OCI-LY3 (cell line): Measurements from ENCODE around the gene FHOD1.

Source experiments
- H2AFZ ChIP-seq: fragments of 200-600, 300-600 bp; shearing (Covaris generic); 2 replicates; pipeline ENCODE4 v1.6.0; 2014; ENCODE audit warnings: antibody characterized with exemption, low read depth, low read length
- H3K27ac ChIP-seq: fragments of 200-600, 300-600 bp; sonication (generic); 2 replicates; pipeline ENCODE4 v1.5.1; 2014; ENCODE audit warnings: mild to moderate bottlenecking, low read length, moderate library complexity, mixed read lengths
- H3K27me3 ChIP-seq: fragments of 200-600, 300-600 bp; sonication (generic); 2 replicates; pipeline ENCODE4 v1.6.1; 2014; ENCODE audit warnings: low read depth, low read length, mixed read lengths
- H3K36me3 ChIP-seq: fragments of 200-600, 300-600 bp; sonication (generic); replicated peaks from 2 replicates; pipeline ENCODE3; 2014; ENCODE audit warnings: low read depth, low read length, mixed read lengths
- H3K4me1 ChIP-seq: fragments of 300-600, 200-600 bp; sonication (generic); 2 replicates; pipeline ENCODE4 v1.6.1; 2014; ENCODE audit warnings: low read length, mixed read lengths
- H3K4me2 ChIP-seq: fragments of 200-600, 300-600 bp; sonication (generic); 2 replicates; pipeline ENCODE4 v1.6.1; 2014; ENCODE audit warnings: low read length, mixed read lengths
- H3K4me3 ChIP-seq: fragments of 300-600, 200-600 bp; sonication (generic); 2 replicates; pipeline ENCODE4 v1.5.1; 2014; ENCODE audit warnings: antibody characterized with exemption, mild to moderate bottlenecking, low read length, moderate library complexity
- H3K79me2 ChIP-seq: fragments of 300-600, 200-600 bp; shearing (Covaris generic); 2 replicates; pipeline ENCODE4 v1.6.1; 2014; ENCODE audit warnings: mild to moderate bottlenecking, low read length, mixed read lengths
- H3K9ac ChIP-seq: fragments of 300-600, 200-600 bp; shearing (Covaris generic); 2 replicates; pipeline ENCODE4 v1.6.0; 2014; ENCODE audit warnings: mild to moderate bottlenecking, low read length, moderate library complexity
- H3K9me3 ChIP-seq: fragments of 200-600, 300-600 bp; shearing (Covaris generic); 2 replicates; pipeline ENCODE4 v1.6.1; 2014; ENCODE audit warnings: low read length, mixed read lengths; ENCODE audit not compliant: insufficient read depth
- H4K20me1 ChIP-seq: fragments of 200-600, 300-600 bp; sonication (generic); 2 replicates; pipeline ENCODE4 v1.6.1; 2016; ENCODE audit warnings: low read length, mixed read lengths; ENCODE audit not compliant: insufficient read depth
- CTCF ChIP-seq: fragments of 200-600, 300-600 bp; sonication (generic); IDR thresholded peaks from 2 replicates; pipeline ENCODE4 v1.5.1; 2014; ENCODE audit warnings: antibody characterized with exemption, low read length, low read depth
- EZH2phosphoT487 ChIP-seq: fragments of 200-600 bp; shearing (Covaris generic); IDR thresholded peaks from 2 replicates; pipeline ENCODE4 v1.6.1; 2018; ENCODE audit warnings: antibody characterized with exemption, mixed run types, low read depth

The FHOD1 gene

GRCh38 chr16:67259705-67260104 lies 12.4 kb upstream of the FHOD1 start:
- Histone ChIP-seq H3K4me3 (no peak overlapping the region), H3K27me3 (no peaks in the 10 kb centered on the region), H3K4me1 (no peaks in the 10 kb centered on the region), H3K9me3 (no peaks in the 10 kb centered on the region), H2AFZ (no peak overlapping the region), H3K79me2 (no peaks in the 10 kb centered on the region), H3K36me3 (peaks cover 12% of the 10 kb centered on the region), H4K20me1 (no peaks in the 10 kb centered on the region), H3K4me2 (no peak overlapping the region), H3K9ac (no peak overlapping the region), H3K27ac (no peak overlapping the region)
- TF ChIP-seq CTCF: no peak
- no peak for TF ChIP-seq EZH2phosphoT487

- no peak for TF ChIP-seq EZH2phosphoT487
- no peak for TF ChIP-seq CTCF
- H3K9me3 ChIP-seq: no peaks in the 10 kb centered on the region
- no peak overlapping the region for H3K27ac ChIP-seq
- no peak overlapping the region for H3K4me2 ChIP-seq
- no peak overlapping the region for H3K4me3 ChIP-seq
- H3K9ac ChIP-seq: no peak overlapping the region
- H3K36me3 ChIP-seq: peaks cover 12% of the 10 kb centered on the region
- H3K27me3 ChIP-seq: no peaks in the 10 kb centered on the region
- no peak overlapping the region for H2AFZ ChIP-seq
- no peaks in the 10 kb centered on the region for H4K20me1 ChIP-seq
- H3K79me2 ChIP-seq: no peaks in the 10 kb centered on the region
- no peaks in the 10 kb centered on the region for H3K4me1 ChIP-seq
Observed at GRCh38 chr16:67258161-67258835, 11.0 kb upstream of the FHOD1 start.

- no peak for TF ChIP-seq CTCF
- no peak for TF ChIP-seq EZH2phosphoT487
- no peak overlapping the region for H3K4me2 ChIP-seq
- no peaks in the 10 kb centered on the region for H3K27me3 ChIP-seq
- H3K4me1 ChIP-seq: no peaks in the 10 kb centered on the region
- H3K27ac ChIP-seq: no peak overlapping the region
- no peak overlapping the region for H3K9ac ChIP-seq
- no peaks in the 10 kb centered on the region for H4K20me1 ChIP-seq
- H3K79me2 ChIP-seq: no peaks in the 10 kb centered on the region
- H3K4me3 ChIP-seq: no peak overlapping the region
- H3K9me3 ChIP-seq: no peaks in the 10 kb centered on the region
- peaks cover 12% of the 10 kb centered on the region for H3K36me3 ChIP-seq
- no peak overlapping the region for H2AFZ ChIP-seq
Observed at GRCh38 chr16:67257486-67258160, 10.3 kb upstream of the FHOD1 start.

GRCh38 chr16:67256701-67257230 lies 9.5 kb upstream of the FHOD1 start:
- Histone ChIP-seq H3K4me3 (no peak overlapping the region), H3K36me3 (peaks cover 12% of the 10 kb centered on the region), H3K79me2 (no peaks in the 10 kb centered on the region), H3K9ac (no peak overlapping the region), H3K27ac (no peak overlapping the region), H4K20me1 (no peaks in the 10 kb centered on the region), H2AFZ (no peak overlapping the region), H3K4me2 (no peak overlapping the region), H3K4me1 (no peaks in the 10 kb centered on the region), H3K9me3 (no peaks in the 10 kb centered on the region), H3K27me3 (no peaks in the 10 kb centered on the region)
- TF ChIP-seq CTCF: no peak
- TF ChIP-seq EZH2phosphoT487: no peak
